Mucosa of stomach (tissue), 1 donor: Measurements from ENCODE around the gene COX4I2.
"Not testable (repeated sequence)": the region's sequence is repeated elsewhere in the genome, so short reads cannot be mapped to it uniquely, and the experiment has no call there.

Source experiments
- H3K27me3 ChIP-seq: one replicate; pipeline ENCODE4 v1.7.0; 2013; ENCODE audit warnings: mild to moderate bottlenecking, low read length; ENCODE audit not compliant: control insufficient read depth, insufficient read depth
- H3K36me3 ChIP-seq: one replicate; pipeline ENCODE4 v1.7.0; 2013; ENCODE audit warnings: low read length; ENCODE audit not compliant: control insufficient read depth, insufficient read depth
- H3K4me1 ChIP-seq: one replicate; pipeline ENCODE4 v1.7.0; 2013; ENCODE audit warnings: mild to moderate bottlenecking, low read length; ENCODE audit not compliant: control insufficient read depth, insufficient read depth
- H3K4me3 ChIP-seq: one replicate; pipeline ENCODE4 v1.7.0; 2013; ENCODE audit warnings: low read length
- H3K9ac ChIP-seq: one replicate; pipeline ENCODE4 v1.7.0; 2013; ENCODE audit warnings: mild to moderate bottlenecking, low read length, moderate library complexity
- H3K9me3 ChIP-seq: one replicate; pipeline ENCODE4 v1.7.0; 2013; ENCODE audit warnings: mild to moderate bottlenecking, low read length, moderate library complexity; ENCODE audit not compliant: control insufficient read depth
- donor health status: Pancreatic carcinoma.

Gene COX4I2

GRCh38 chr20:31602779-31603441, 34.8 kb upstream of the COX4I2 start:
- H3K4me1 ChIP-seq, result peaks cover 42% of the 10 kb centered on the region
- no peaks in the 10 kb centered on the region for H3K9me3 ChIP-seq
- no peak overlapping the region for H3K4me3 ChIP-seq
- peaks cover 4% of the 10 kb centered on the region for H3K27me3 ChIP-seq
- H3K9ac ChIP-seq, result peak overlapping the region; percentile 28
- peaks cover 14% of the 10 kb centered on the region for H3K36me3 ChIP-seq

- H3K4me3 ChIP-seq, result peak overlapping the region; percentile 91
Observed at GRCh38 chr20:31603822-31604566, 33.7 kb upstream of the COX4I2 start.

DNA sequence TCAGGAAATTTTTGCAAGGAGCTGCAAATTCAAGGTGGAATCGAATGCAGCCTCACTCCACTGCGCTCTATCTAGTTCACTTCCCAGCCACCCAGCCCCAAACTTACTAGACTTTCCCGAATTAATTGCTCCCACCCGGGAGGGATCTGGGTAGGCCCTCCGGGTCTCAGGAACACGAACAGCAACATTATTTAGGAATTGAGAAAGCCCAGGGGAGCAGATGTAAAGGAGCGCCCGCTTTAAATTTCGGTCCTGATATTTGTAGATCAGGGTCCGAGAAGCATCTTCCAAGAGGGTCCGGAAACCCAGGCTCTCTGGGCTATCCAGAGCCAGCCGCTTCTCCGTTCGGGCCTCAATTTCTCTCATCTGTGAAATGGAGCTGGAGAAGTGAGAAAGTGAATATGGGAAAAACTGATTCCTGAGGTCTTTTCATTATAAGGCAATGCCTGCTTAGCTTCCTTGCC, 33.1 kb upstream of the COX4I2 start:
- Histone ChIP-seq H3K9ac (peak overlapping the region; percentile 83), H3K4me1 (peaks cover 50% of the 10 kb centered on the region), H3K27me3 (peaks cover 4% of the 10 kb centered on the region), H3K36me3 (peaks cover 14% of the 10 kb centered on the region), H3K4me3 (peak overlapping the region; percentile 91), H3K9me3 (no peaks in the 10 kb centered on the region)

More at GRCh38 chr20:31603822-31604566, 33.7 kb upstream of the COX4I2 start:
- Histone ChIP-seq H3K27me3 (peaks cover 4% of the 10 kb centered on the region), H3K4me1 (peaks cover 44% of the 10 kb centered on the region), H3K9me3 (no peaks in the 10 kb centered on the region), H3K9ac (peak overlapping the region; percentile 83), H3K36me3 (peaks cover 14% of the 10 kb centered on the region)

GRCh38 chr20:31605031-31605901, 32.4 kb upstream of the COX4I2 start, which contains the start of gene ID1:
Gene ID1, plus strand, starts transcription at chr20:31605289. Its CDS starts 99 bp downstream, at chr20:31605388.
- Histone ChIP-seq H3K27me3 (peaks cover 4% of the 10 kb centered on the region), H3K4me3 (peak within 1 kb of the TSS; percentile 91), H3K9ac (peak within 1 kb of the TSS; percentile 83), H3K36me3 (peaks cover 14% of the 10 kb centered on the region), H3K9me3 (no peaks in the 10 kb centered on the region), H3K4me1 (peaks cover 55% of the 10 kb centered on the region)

GRCh38 chr20:31605902-31606803, 31.6 kb upstream of the COX4I2 start:
- Histone ChIP-seq H3K9ac (peak overlapping the region; percentile 83), H3K9me3 (no peaks in the 10 kb centered on the region), H3K27me3 (peaks cover 4% of the 10 kb centered on the region), H3K4me3 (peak overlapping the region; percentile 91), H3K36me3 (peaks cover 14% of the 10 kb centered on the region), H3K4me1 (peaks cover 61% of the 10 kb centered on the region)

DNA sequence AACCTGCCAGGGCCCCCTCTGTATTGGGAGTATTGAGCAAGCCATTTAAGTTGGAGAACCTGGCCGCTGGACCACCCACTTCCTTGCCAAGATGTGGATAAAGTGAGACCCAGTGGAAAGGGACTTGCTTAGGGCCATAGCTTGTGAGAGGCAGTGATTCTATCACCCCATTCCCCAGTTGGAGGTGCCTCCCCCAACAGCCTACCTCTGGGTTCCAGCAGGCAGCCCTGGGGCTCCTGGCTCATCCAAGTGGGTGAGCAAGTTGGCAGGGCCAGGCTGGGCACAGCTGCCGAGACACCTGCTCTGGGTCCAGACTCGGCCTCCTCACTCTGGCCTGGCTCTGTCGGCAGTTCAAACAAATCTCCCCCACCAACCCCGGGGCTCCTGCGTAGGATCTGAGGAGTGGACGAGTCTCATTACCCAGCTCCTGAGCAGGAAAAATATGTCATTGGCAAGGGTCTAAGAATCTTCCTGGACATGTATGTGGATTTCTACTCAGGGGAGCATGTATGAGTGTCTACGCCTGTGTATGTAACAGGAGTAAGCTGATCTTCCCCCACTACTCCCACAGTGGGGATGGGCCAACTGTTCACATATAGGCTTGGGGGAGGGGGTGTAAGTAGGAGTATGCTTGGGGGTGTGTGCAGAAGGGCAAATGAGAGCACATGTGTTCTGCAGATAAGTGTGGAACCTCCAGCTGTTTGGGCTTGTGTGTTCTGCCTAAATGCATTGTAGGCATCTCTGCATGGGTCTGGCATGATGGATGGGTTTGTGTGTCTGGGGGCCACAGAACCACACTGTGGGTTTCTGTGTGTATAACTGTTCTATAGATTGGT, 30.7 kb upstream of the COX4I2 start:
- Histone ChIP-seq H3K36me3 (peaks cover 14% of the 10 kb centered on the region), H3K27me3 (peaks cover 4% of the 10 kb centered on the region), H3K4me3 (peak overlapping the region; percentile 91), H3K9ac (peak overlapping the region; percentile 83), H3K4me1 (peaks cover 69% of the 10 kb centered on the region), H3K9me3 (no peaks in the 10 kb centered on the region)

DNA sequence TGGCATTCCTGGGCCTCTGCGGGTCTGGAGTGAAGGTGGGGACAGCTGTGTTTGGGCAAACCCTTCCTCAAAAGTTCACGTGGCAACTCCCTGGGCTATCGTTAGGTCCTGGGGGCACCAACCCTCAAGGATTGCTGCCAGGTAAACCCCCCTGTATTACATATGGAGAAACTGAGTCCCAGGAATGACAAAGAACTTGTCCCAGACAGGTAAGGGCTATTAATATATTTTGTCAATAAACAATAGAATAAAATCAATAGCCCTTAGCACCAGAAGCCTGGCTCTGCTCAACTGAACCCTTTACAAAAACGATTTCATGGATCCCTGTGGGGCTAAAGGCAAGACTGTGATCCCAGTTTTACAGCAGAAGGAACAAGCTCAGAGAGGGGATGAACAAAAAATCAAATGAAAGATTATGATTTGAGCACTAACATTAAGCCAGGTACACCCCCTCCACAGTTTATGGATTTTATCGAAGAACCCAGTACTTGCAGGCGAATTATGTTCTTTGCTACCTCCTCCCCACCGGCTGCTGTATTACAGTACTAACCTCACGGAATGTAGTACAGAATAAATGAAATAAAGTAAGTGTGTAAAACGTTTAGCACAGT, 30.0 kb upstream of the COX4I2 start:
- peak overlapping the region; percentile 91 for H3K4me3 ChIP-seq
- no peaks in the 10 kb centered on the region for H3K9me3 ChIP-seq
- H3K4me1 ChIP-seq, result peaks cover 70% of the 10 kb centered on the region
- peak overlapping the region; percentile 83 for H3K9ac ChIP-seq
- H3K36me3 ChIP-seq, result peaks cover 14% of the 10 kb centered on the region
- peaks cover 4% of the 10 kb centered on the region for H3K27me3 ChIP-seq

DNA sequence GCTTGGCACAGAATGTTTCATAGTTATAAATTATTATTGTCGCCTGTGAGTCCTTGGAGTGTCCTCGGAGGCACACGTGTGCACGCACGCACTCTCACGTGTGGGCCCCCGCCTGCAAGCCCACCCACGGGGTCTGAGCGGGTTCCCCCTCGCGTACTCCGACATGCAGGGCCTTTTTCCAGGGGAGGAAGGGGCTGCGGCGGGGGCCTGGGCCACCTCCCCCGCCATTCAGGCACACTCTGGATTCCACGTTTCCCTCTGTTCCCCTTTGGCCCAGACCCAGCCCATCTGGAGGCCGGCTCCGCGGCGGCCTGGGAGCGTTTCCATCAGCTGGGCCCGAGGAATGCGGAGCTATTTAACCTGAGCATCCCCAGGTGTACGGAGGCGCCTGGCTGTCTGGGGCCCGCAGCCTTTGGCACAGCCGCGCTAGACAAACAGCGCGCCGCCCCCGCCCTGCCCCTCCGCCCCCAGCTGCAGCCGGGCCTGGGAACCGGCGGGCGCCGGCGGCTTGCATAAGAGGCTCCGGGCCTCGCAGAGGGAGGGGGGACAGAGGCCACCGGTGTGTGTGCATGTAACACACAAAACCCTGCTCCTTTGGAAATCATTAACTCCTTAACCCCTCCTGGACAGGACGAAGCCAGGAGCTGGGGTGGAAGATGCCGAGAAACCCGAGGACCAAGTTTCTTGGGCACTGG, 29.3 kb upstream of the COX4I2 start:
- Histone ChIP-seq H3K4me1 (peaks cover 66% of the 10 kb centered on the region), H3K27me3 (peaks cover 4% of the 10 kb centered on the region), H3K36me3 (peaks cover 14% of the 10 kb centered on the region), H3K9me3 (no peaks in the 10 kb centered on the region), H3K9ac (peak overlapping the region; percentile 83), H3K4me3 (peak overlapping the region; percentile 91)

DNA sequence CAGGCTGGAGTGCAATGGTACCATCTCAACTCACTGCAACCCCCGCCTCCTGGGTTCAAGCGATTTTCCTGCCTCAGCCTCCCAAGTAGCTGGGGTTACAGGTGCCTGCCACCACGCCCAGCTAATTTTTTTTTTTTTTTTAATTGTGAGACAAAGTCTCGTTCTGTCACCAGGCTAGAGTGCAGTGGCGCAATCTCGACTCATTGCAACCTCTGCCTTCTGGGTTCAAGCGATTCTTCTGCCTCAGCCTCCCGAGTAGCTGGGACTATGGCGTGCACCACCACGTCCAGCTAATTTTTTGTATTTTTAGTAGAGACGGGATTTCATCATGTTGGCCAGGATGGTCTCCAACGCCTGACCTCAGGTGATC, 25.5 kb upstream of the COX4I2 start:
- H3K9ac ChIP-seq, H3K36me3 ChIP-seq, H3K9me3 ChIP-seq, H3K27me3 ChIP-seq, H3K4me3 ChIP-seq: not testable (repeated sequence)
- H3K4me1 ChIP-seq, result peaks cover 50% of the 10 kb centered on the region

DNA sequence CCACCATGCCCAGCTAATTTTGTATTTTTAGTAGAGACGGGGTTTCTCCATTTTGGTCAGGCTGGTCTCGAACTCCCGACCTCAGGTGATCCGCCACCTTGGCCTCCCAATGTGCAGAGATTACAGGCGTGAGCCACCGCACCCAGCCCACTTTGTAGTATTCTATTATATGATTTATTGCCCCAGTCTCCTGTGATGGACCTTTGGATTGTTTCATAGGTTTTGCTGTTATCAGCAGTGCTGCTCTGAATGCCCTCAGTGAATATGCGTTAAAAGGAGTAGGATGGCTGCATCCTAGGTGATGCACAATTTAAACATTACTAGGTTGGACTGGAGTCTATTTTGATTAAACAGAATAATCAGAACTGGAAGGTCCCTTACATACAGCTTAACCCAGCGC, 22.3 kb upstream of the COX4I2 start:
- H3K36me3 ChIP-seq, result no peaks in the 10 kb centered on the region
- no peak overlapping the region for H3K4me3 ChIP-seq
- H3K9ac ChIP-seq, result no peak overlapping the region
- H3K4me1 ChIP-seq, result peaks cover 22% of the 10 kb centered on the region
- no peaks in the 10 kb centered on the region for H3K27me3 ChIP-seq
- H3K9me3 ChIP-seq, result no peaks in the 10 kb centered on the region
